GM19397 (cell line): ENCODE measurements around the gene PLP2.

Source experiments
- ATAC-seq: cut with Tn5 transposase; IDR thresholded peaks from one replicate; pipeline ENCODE4 v1.9.1; 2021; ENCODE audit warnings: mild to moderate bottlenecking, moderate library complexity; ENCODE audit not compliant: unreplicated experiment

Gene PLP2

DNA sequence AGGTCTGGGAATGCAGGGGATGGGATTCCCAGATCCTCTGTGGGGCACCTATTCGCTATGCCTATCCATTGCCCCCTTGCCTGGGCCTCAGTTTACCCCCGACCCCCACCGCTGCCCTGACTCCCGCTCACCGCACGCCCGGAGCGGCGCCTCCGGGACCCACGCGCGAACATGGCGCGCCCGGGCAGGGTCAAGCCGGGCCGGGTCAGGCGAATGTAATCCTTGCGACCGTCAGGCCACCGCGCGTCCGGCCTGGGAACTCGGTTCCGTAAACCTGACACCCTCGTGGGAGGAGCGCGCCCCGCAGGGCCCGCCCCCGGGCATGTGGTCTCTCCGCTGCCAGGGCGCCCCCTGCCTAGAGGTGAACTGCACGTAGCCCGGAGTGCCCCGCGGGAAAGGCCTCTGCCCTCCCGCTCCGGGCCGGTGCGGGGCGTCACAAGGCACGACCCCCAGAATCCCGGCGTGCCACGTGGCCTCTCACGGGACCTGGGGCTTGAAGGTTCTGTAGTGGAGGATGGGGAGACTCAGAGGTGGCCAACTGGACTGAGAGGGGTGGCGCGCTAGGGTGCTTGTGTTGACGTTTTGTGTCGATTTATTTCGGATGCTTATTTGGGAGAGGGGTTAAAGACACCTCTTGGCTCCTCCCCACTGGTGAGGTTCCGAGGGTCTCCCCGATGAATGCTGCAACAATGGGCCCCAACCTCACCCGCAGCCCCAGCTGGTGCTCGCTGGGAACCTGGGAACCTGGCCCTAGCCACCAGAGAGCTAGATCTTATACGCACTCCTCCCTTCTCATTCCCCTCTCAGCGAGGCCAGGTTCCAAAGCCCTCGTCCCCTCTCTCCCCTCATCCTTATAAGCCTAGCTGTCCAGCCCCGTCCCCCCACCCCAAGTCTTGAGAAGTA lies 14.7 kb downstream of the PLP2 start, which contains the start of gene PRICKLE3:
PRICKLE3 (minus strand) TSS at position 249 of the 903 bp plus-strand sequence; CDS start at position 173, 76 bp downstream.
- peak; percentile 37 for ATAC-seq

DNA sequence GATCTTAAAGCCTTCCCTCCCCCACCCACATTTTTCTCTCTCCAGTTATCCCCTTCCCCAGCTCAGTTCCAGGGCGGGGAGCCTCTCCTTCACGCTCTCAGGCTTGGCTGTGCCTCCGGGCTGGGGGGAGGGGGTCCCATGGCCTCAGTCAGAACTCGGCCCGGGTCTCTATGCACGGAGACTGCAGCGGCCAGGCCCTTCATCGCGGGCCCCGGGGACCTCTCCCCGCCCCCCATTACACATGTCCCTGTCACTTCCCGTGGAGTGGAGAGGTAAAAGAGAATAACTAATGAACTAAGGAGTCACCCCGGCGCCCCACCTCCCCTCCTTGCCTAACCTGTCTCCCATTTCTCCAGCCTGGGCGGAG lies 15.3 kb downstream of the PLP2 start:
- ATAC-seq: no peak

DNA sequence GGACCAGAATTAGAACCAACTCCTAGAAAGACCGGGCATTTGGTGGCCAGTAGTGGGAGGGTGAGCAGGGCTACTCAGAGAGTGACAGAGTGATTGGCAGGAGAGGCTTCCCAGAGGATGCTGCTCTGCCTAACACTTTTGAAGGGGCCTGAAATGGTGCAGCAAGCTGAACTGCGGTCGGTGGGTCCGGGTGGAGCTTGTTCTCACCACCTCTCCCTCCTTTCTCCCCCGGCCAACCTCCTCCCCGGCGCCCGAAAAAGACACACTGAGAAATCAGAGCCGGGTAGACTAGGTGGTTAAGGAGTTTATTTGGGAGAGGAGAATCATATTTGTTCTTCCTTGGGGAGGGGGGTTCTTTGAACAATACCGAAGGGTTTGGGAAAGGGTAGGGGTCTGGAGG lies 15.8 kb downstream of the PLP2 start:
- no peak for ATAC-seq

DNA sequence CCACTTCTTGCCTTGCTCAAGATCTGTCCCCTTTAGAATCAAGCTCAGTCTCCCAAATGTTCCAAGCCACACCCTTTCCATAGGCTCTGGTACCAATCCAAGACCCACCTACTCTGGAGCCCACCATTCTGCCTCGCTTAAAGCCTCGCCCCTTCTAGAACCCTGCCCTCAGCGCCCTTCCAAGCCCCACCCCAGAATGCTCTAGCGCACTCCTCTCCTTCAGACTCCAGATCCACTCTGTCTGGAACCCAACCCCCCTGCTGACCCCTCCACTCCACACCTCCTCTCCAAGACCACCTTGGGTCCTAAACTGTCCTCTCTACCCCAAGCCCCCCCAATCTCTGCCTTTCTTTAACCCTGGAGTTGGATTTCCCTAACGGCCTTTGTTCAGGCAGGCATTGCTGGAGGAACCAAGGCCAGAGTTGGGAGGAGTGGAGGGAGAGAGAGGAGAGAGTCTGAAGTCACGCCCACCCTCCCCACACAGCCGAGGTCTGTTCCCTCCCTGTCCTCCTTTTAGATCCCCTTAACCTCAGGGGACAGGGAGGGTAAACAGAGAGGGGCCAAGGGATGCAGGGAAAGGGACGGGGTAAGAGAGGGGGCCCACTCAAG lies 16.9 kb downstream of the PLP2 start:
- ATAC-seq: no peak

DNA sequence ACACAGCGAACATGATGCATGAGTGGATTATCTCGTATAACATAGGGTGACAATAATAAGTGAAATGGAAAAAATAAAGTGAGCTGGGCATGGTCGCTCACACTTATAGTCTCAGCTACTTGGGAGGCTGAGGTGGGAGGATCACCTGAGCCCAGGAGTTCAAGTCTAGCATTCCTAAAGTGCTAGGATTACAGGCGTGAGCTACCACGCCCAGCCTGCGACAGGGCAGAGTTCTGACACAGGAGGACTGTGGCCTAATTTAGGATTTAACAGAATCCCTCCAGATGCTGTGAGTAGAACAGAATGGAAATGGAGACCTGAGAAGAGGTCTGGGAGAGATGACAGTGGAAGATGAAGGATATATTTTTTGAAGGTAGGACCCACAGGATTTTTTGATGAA lies 17.9 kb downstream of the PLP2 start:
- no peak for ATAC-seq

DNA sequence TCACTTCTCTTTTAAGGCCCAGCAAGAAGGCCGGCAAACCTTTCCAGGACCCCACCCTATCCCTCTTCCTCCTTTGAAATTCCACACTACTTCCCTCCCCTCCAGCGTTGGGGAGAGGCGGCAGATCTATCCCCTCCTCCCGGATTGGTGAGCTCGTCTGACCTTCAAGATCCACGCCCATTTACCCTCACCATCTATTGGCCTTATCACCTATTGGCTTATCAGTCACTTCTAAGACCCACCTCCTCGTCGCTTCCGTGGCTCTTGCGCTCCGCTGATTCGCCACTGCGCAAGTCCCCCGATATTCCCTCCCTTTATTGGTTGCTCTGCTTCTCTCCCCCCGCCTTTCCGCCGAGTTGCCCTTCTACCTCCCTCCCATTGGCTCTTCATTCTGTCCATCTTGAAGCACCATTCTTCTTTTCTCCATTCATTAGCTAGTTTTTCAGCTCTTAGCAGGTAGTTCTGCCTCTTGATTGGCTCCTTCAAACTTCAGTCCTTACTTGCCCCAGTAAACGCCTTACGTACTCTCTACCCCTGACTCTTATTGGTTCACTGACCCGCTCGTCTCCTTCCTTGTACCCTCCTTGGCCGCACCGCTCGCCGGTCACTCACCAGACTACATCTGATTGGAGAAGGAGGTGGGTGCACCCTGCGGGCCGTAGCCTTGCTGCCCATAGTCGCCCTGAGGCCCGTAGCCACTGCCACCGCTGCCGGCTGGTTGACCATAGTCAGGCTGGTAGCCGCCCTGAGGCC lies 19.3 kb downstream of the PLP2 start:
- peak; percentile 88 for ATAC-seq

DNA sequence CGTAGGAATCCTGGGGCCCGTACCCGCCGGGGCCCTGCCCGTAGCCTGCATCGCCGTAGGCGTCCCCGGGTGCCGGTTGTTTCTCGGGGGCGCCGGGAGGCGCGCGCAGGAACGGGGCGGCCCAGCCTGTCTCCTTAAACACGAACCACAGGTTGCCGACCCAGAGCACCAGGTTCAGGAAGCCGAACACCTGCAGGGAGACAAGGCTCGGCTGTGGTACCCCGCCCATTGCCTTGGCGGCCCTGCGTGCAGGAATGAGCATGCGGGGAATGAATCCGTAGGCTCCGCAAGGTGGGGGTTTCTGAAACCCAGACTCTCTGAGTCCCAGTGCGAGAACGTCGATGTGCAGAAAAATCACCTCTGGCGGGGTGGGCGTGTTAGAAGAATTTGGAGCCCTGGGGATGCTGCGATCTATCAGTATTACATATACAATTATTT lies 19.9 kb downstream of the PLP2 start:
- peak; percentile 22 for ATAC-seq

DNA sequence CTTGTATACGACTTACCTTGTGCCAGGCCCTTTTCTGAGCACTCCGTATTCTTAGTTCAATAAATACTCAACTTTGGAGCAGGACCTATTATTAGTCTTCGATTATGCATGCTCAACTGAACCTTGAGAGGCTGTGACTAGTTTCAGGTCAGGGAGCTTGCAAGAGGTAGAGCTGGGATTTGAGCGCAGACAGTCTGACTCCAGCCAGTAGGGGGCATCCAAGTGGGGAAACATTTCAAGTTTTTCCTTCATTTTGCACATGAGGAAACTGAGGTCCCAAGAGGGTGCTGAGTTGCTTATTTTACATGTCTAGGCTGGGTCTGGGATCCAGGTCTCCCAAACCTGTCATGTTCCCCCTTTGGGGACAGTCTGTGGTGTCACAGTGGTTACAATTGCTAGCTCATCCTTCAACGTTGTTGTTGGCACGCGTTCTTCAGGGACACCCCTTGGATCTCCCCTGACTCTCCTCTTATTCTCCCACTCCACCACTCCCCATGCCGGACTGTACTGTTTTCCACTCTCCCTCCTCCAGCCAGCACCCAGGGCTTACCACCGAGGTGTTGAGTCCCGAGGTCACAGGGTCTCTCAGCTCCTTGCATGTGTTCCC lies 21.1 kb downstream of the PLP2 start:
- no peak for ATAC-seq

DNA sequence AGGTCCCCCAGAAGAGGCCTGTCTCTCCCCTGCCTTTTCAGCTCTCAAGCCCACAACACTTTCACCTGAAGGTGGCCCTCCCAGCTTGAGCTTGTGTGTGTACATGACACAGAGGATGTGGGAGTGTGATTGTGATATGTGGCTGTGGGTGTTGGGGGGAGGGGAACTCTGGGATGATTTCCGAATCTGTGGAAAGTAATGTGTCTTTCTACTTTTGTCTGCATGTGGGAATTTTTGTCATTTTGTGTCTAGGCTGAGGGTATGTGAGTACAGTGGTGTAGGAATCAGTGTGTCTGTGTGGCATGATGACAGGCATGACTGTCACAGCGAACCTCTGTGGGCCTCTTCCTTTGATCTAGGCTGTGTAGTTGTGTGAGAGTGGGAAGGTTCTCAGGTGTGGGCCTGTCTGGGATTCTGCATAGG lies 21.9 kb downstream of the PLP2 start:
- ATAC-seq: no peak

DNA sequence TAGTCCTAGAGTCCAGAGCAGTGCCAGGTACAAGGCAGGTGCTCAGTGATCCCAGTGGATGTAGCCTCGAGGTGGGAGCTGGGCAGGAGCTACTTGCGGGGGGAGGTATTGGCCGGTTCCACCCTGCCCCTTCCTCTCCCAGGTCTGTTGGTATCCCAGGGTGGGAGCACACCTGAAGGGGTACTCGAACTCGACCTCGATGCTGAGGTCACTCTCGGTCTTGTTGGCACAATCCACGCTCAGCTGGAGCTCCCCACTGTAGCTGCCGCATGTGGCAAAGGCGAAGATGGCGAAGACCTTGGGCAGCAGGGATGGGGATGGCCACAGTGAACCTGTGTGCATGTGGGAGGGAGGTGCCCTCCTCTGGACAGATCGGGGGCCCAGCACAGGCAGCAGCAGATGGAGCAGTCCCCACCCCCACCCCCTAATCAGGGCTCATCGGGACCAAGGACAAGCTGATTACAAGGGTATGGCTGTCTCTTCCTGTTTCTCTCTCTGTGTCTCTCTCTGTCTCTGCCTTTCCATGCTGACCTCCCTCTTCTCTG lies 25.9 kb downstream of the PLP2 start:
- no peak for ATAC-seq

DNA sequence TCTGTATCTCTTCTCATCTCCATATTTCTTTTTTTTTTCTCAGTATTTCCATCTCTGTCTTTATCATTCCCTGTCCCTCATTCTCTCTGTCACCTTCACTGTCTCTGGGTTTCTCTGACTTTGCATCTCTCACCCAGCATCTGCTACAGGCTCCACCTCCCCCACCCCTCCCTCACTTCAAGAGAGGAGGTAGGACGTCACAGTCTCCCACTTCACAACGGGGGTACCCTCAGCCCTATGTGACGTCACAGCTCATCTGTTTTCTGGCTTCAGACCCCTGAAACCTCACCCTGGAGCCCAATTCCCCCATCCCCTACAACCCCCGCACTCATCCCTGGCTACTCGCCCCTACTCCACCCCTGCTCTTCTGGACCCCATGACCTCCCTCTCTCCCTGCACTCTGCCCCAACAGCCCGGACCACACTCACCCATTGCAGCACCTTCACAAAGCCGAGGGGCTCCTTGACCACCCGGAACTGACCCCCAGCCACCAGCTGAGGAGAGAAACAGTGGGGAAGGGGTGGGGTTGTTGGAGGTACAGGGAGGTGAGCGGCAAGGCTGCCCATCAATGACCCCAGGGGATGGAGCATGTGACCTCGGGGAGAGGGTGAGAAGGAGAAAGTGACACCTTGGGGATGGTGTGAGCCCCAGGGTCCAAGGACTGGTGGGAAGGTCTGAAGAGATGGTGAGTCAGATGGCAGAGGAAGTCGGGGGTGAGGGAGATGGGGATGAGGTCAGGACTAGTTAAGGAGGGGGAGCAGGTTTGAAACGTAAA lies 27.0 kb downstream of the PLP2 start:
- no peak for ATAC-seq

DNA sequence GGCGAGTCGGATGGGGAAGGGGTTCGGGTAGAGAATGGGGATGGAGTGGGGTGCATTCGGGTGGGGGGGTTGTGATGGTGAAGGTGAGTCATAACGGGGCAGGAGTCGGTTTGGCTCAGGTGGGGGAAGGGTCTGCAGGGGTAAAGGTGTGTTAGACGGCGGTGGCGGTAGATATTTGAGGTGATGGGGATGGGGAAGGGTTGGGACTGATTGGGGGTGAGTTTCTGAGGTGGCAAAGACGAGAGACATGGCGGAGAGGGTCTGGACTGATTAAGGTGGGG lies 27.6 kb downstream of the PLP2 start:
- no peak for ATAC-seq

DNA sequence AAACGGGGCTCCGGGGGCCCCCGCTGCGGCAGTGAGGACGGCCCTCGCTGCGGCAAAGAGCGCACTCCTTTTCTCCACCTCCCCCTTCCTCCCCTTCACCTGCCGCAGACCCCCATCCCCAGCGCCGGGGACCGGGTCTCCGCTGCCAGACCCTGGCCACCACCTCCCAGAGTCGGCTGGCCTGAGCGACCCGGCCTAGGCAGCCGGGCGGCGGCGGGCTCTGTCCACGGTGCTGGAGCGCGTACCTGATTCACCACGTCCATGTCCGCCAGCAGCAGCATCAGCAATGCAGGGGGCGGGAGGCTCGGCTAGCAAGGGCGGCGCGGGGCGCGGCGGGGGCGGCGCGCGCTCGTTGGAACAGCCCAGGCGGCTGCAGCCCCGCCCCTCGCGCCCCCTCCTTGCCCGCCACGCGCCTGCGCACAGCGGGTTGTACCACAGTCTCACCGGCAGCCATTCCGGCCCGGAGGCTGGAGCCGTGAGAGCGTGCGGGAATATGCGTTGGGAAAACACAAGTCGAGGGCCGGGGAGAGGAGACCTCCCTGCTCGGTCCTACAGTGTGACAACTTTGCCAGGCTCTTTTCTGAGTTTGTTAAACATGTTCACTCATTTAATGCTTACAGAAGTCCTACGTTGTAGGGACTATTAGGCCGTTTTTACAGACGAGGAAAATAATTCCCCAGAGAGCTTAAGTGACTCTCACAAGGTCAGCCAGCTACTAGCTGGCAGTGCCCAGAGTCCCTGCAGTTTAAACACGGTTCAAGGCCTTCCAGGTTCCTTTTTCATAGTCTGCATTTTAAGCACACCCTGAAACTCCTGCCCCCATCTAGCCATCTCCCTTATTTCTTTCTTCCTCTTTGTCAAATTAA lies 28.4 kb downstream of the PLP2 start, which contains the start of gene SYP:
SYP (minus strand) TSS at position 288 of the 866 bp plus-strand sequence; CDS start at position 281, 7 bp downstream.
- ATAC-seq: peak; percentile 98

DNA sequence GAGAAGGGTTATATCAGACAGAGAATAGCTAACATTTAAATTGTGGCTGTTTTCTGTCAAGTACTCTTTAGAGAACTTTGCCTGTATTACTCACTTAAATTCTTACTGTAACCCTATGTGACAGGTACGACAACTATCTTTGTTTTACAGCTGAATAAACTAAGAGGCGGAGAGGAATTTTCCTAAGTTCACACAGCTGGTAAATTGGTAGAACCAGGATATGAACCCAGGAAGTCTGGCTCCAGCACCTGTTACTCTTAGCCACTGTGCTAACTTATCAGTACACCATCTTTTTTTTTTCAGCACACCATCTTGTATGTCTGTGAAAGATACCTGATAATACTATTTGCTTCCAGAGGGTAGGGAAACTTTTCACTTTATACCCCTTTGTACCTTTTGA lies 30.3 kb downstream of the PLP2 start:
- ATAC-seq: no peak

DNA sequence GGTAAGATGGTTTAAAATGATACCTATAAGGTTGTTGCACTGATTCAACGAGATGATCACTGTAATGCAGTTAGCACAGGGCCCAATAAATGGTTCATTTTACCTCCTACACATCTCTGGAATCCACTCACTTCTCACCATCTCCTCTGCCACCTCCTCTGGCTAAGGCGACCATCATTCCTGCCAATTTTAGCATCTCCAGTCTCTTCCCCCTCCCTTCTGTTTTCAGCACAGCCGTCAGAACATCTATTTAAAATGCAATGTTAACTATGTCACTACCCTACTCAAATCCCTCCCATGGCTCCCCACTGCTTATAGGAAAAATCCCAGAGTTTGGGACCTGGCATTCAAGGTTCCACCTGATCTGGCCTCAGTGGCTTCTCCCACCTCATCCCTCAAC lies 31.8 kb downstream of the PLP2 start:
- ATAC-seq: no peak

DNA sequence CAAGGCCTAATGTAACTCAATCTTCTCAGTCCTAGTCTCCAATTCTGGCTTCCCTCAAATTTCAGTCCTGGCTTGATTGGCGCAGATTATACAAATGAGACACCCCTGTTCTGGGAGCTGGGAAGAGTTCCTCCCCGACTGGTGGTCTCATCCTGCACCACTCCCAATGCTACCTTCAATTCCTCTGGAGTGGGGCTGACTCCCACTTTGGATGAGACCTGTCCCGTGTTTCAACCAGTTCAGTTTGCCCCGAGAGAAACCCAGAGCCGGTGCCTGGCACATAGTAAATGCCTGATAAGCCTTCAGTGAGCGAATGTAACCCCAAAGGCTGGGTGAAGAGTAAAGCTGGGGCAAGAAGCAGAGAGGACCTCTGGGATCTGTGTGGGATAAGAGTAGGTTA lies 32.3 kb downstream of the PLP2 start:
- ATAC-seq: no peak

DNA sequence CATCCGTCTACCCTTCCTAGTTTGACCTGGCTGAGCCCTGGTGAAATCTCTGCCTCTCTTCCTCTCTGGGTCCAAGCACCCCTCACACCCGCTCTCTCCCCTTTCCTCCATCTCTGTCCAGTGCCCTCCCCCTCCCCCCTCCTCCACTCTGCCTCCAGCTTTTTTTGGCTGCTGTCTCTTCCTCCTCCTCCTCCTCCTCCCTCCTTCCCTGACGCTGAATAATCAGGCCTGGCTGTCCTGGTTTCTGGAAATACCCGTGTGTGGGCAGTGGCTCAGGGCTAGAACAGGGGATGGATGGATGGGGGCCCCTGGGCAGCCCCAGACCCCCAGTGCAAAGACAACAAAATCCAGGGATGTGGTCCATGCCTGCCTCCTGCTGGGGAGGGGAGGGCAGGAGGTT lies 33.0 kb downstream of the PLP2 start:
- no peak for ATAC-seq

DNA sequence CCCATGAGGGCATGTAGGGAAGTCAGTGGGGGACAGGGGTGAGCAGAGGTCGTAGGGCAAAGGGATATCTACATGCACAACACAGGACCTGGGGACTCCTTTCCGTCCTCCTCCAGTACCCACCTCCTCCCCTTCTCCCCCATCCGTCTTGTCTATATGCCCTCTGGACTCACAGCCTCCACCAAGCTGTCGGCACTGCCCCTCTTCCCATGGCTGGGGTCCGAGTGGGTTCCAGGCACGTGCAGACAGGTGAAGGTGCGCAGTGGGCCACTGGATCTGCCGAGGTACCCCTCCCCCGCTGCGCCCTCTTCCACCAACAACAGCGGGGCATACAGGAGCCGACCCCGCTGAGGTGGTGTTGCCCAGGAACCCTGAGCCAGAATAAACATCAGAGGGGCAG lies 33.7 kb downstream of the PLP2 start:
- no peak for ATAC-seq

DNA sequence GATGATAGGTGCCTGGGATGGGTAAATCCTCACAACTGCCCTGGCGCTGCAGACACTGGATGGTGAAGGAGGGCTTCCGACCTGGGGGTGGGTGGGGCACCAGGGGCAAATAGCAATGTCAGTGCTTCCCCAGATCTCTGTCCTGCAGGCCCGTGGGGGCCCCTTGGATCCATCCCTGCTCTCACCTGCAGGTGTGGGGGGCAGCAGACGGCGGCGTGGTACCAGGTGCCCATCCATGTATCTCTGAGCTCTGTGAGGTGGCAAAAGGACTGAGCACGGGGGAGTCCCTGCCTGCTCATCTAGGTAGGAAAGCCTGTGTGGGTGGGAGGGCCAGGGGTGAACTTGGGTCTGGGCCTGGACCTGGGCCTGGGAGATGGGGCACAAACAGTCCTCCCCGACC lies 34.8 kb downstream of the PLP2 start:
- ATAC-seq: no peak
